Esophagus squamous epithelium (tissue), 5 donors: ENCODE data around the gene CFAP77. TPM values are rescaled to one million over a fixed set of nuclear protein-coding genes. Genes with fewer than 3 reads are reported as not detected.

Experiments used
- DNase-seq: peaks from one replicate; lab custom pipeline; 2025; lab: John Stamatoyannopoulos, UW
- H3K27ac ChIP-seq, 4 donors: fragments of 200-600 bp; sonication (generic); one replicate each; pipeline ENCODE4 v1.5.1; 2016 to 2019; ENCODE audit warnings: mild to moderate bottlenecking in 1 of 4
- H3K27me3 ChIP-seq, 4 donors: fragments of 200-600 bp; sonication (generic); 1 replicate in 3 of 4; 2 replicates in 1 of 4; pipeline versions ENCODE4 v1.5.1 to v1.6.0; 2017 to 2021; ENCODE audit warnings: antibody characterized with exemption in 1 of 4
- H3K36me3 ChIP-seq, 3 donors: fragments of 200-600 bp; sonication (generic); one replicate each; pipeline ENCODE4 v1.5.1; 2016 to 2019
- H3K4me1 ChIP-seq, 3 donors: fragments of 200-600 bp; sonication (generic); one replicate each; pipeline ENCODE4 v1.5.1; 2017 to 2019
- H3K4me3 ChIP-seq, 4 donors: fragments of 200-600 bp; sonication (generic); 1 replicate in 3 of 4; 2 replicates in 1 of 4; pipeline ENCODE4 v1.5.1; 2016 to 2019; ENCODE audit warnings: mild to moderate bottlenecking in 2 of 4, moderate library complexity in 1 of 4
- H3K9me3 ChIP-seq, 3 donors: fragments of 200-600 bp; sonication (generic); one replicate each; pipeline ENCODE4 v1.5.1; 2016 to 2019
- POLR2A ChIP-seq, 4 donors: fragments of 450-650 bp; IDR thresholded peaks; one replicate each; pipeline ENCODE4 v1.6.1; 2017; ENCODE audit warnings: antibody characterized with exemption in 4 of 4, mild to moderate bottlenecking in 4 of 4, moderate library complexity in 3 of 4
- WGBS, 2 donors: methylation state at CpG; one replicate each; pipeline ENCODE4 v1.1.5; 2018; 5-methylcytosine and 5-hydroxymethylcytosine counted together
- intact Hi-C: fragments of 100-400 bp; cut with DNase I; formaldehyde crosslinking; loops from one replicate; pipeline ENCODE4 v1.15.0; 2022
- total RNA-seq, 4 donors: library from RNA; depleted of rRNA; stranded (reverse); fragments of >200 nt; gene quantifications; one replicate each; pipeline ENCODE4 v1.1.0, GENCODE V29; 2016
- TF ChIP-seq, protein P1 (sequence below), 6 experiments: fragments of 450-650 bp in 4 of 6; fragments of 200-600 bp in 2 of 6; sonication (generic) in 2 of 6; IDR thresholded peaks; one replicate each; pipeline ENCODE4 v1.5.1; 2016 to 2019; ENCODE audit warnings: antibody characterized with exemption in 6 of 6, mild to moderate bottlenecking in 4 of 6, moderate library complexity in 4 of 6
- donor health status: DM: yes; HTN: yes; CAD: no.

CFAP77 gene
- total RNA-seq, 4 donors from 2014 or later: not detected

DNA sequence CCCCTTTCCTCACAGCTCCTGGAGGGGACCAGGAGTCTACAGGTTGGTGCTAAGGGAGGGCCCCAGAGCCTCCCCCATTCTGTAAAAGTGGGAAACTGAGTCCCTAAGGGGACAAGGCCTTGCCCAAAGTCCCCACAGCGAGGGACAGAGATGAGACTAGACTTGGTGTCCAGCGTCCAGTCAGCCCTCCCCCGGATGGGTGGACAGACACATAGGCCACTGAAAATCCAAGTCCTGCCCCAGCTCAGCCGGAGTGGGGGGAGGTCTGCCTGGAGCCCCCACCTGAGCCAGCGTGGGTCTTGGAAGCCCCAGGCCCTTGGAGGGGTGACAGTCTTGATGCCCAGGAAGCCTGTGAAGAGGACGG, 177.6 kb downstream of the CFAP77 start:
- no peak overlapping the region for H3K4me3 ChIP-seq
- H3K9me3 ChIP-seq: no peaks in the 10 kb centered on the region
- H3K27me3 ChIP-seq: peaks cover 50 to 100% (median 64%) of the 10 kb centered on the region in 4 donors
- intact Hi-C loops: no loop called here
- no peak for TF ChIP-seq POLR2A (IDR thresholded peaks at IDR 0.05)
- TF ChIP-seq, protein P1, sequence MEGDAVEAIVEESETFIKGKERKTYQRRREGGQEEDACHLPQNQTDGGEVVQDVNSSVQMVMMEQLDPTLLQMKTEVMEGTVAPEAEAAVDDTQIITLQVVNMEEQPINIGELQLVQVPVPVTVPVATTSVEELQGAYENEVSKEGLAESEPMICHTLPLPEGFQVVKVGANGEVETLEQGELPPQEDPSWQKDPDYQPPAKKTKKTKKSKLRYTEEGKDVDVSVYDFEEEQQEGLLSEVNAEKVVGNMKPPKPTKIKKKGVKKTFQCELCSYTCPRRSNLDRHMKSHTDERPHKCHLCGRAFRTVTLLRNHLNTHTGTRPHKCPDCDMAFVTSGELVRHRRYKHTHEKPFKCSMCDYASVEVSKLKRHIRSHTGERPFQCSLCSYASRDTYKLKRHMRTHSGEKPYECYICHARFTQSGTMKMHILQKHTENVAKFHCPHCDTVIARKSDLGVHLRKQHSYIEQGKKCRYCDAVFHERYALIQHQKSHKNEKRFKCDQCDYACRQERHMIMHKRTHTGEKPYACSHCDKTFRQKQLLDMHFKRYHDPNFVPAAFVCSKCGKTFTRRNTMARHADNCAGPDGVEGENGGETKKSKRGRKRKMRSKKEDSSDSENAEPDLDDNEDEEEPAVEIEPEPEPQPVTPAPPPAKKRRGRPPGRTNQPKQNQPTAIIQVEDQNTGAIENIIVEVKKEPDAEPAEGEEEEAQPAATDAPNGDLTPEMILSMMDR (IDR thresholded peaks at IDR 0.05): no peak
- DNase-seq: no peak
- no peak overlapping the region for H3K27ac ChIP-seq
- no peaks in the 10 kb centered on the region for H3K36me3 ChIP-seq
- H3K4me1 ChIP-seq: peaks cover 0 to 39% (median 13%) of the 10 kb centered on the region in 3 donors
- WGBS, 2 donors: 0 to 13% methylated on average over 2 to 4 of the region's 6 CpGs

DNA sequence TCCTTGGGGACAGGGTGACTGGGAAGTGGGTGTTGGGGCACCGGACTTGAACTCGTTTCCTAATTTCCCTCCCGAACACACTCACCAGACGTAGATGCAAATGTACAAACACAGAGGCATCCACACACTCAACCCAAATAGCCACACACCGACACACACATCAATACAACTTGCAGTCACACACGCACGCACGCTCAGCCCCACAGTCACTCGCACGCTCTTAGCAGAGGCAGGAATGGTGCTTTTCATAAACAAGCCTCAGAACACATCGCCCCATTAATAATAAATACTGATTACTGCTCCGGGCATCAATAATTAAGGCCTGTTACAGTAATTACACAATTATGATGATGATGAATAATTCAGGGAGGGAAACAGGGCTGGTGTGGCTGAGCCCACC, 178.1 kb downstream of the CFAP77 start:
- Histone ChIP-seq H3K27ac (no peak overlapping the region), H3K4me3 (no peak overlapping the region), H3K36me3 (peaks cover 0 to 2% (median 0%) of the 10 kb centered on the region in 3 donors), H3K4me1 (peaks cover 0 to 36% (median 13%) of the 10 kb centered on the region in 3 donors), H3K9me3 (no peaks in the 10 kb centered on the region), H3K27me3 (peaks cover 44 to 98% (median 62%) of the 10 kb centered on the region in 4 donors)
- 33 to 35% methylated on average over 11 to 12 of the region's 12 CpGs for WGBS, 2 donors
- TF ChIP-seq, protein P1 (IDR thresholded peaks at IDR 0.05): no peak
- intact Hi-C loops: no loop called here
- no peak for DNase-seq

DNA sequence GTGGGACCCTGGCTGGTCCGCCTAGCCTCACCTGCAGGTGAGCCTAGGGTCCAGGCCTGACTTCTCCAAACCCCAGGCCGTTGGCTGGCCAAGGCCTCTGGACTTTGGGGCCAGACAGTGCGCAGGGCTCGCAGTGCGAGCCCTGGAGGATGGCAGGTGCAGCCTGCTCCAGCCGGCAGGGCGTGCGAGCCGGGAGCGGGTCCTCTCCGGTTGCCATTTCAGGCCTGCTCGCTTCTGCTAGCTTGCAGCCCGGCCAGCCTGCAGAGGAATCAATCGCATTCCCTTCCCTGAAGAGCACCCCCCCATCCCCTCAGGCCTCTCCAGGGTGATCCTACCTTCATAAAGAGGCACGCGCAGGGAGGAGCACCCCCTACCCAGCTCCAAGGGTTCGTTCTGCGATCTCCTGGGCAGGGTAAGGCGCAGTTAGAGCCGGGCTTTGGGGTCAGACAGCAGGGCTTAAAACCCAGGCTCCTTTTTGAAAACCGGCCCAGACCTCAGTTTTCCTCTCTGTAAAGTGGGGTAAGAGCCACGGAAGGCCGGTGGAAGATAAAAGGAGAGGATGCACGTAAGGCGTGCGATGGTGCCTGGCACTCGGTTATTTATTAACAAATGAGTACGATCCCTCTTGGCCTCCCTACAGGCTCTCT, 178.6 kb downstream of the CFAP77 start:
- Histone ChIP-seq H3K27ac (no peak overlapping the region), H3K36me3 (peaks cover 0 to 7% (median 0%) of the 10 kb centered on the region in 3 donors), H3K9me3 (no peaks in the 10 kb centered on the region), H3K4me1 (peaks cover 0 to 36% (median 13%) of the 10 kb centered on the region in 3 donors), H3K27me3 (peaks cover 39 to 93% (median 59%) of the 10 kb centered on the region in 4 donors), H3K4me3 (no peak overlapping the region)
- no peak for DNase-seq
- intact Hi-C loops: no loop called here
- no peak for TF ChIP-seq POLR2A (IDR thresholded peaks at IDR 0.05)
- TF ChIP-seq, protein P1 (IDR thresholded peaks at IDR 0.05): no peak
- 0 to 8% methylated on average over 1 to 6 of the region's 28 CpGs for WGBS, 2 donors

DNA sequence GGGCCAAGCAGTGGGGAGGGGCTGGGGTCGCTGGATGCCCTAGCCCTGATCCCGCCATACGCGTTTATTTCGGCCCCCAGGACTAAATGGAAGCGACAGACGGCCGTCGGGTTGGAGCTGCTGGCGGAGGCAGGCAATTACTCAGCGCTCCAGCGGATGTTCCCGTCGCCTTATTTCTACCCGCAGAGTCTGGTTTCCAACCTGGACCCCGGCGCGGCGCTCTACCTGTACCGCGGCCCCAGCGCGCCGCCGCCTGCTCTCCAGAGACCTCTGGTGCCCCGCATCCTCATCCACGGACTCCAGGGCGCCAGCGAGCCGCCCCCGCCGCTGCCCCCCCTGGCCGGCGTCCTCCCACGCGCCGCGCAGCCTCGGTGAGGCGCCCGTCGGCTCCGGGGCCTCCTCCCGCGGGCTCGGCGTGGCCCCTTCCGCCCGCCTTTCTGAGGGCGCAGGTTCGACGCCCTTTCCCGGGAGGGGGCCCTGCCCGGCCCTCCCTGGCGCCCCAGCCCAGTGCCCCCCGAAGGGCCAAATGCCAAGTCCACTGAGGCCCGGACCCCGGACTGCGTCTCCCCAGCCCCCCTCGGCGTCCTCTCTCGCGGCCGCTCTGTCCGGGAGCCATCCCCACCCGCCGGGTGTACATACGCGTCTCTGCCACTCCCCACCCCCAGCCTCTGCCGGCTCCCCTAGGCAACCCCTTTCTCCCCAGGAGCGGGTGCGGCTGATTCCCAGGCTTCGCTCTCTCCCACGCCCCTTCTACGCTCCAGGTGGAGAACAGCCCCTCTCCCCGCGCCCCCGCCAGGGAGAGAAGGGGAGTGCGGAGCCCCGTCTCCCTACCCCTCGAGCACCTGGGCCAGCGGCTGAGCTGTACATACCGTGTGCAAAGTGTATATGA, 179.4 kb downstream of the CFAP77 start:
- H3K4me3 ChIP-seq: no peak overlapping the region
- TF ChIP-seq, protein P1 (IDR thresholded peaks at IDR 0.05): no peak
- TF ChIP-seq POLR2A (IDR thresholded peaks at IDR 0.05): no peak
- H3K36me3 ChIP-seq: peaks cover 0 to 15% (median 6%) of the 10 kb centered on the region in 3 donors
- H3K27me3 ChIP-seq: peaks cover 35 to 85% (median 53%) of the 10 kb centered on the region in 4 donors
- 12% methylated on average over 21 of the region's 83 CpGs; no CpG with 5 or more reads in 1 of the 2 donors for WGBS, 2 donors
- H3K27ac ChIP-seq: no peak overlapping the region
- no peaks in the 10 kb centered on the region for H3K9me3 ChIP-seq
- DNase-seq: no peak
- peaks cover 0 to 36% (median 13%) of the 10 kb centered on the region in 3 donors for H3K4me1 ChIP-seq
- intact Hi-C loops: no loop called here

DNA sequence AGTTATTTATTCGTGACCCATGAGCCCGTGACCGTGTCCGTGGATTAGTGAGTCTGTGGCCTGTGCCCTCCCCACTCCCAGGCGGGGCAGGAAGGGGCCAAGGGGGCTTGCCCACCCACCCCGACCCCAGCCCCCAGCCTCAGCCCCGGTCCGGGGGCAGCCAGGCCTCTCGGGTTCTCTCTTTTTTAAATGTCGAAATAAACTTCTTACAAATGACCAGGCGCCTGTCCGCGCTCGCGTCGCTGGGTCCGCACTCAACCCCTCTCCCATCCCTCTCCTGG, 180.0 kb downstream of the CFAP77 start:
- DNase-seq: no peak

More for the DNA sequence above, 180.0 kb downstream of the CFAP77 start:
- H3K36me3 ChIP-seq: peaks cover 0 to 21% (median 12%) of the 10 kb centered on the region in 3 donors
- H3K27ac ChIP-seq: no peak overlapping the region
- TF ChIP-seq, protein P1 (IDR thresholded peaks at IDR 0.05): no peak
- no peak for TF ChIP-seq POLR2A (IDR thresholded peaks at IDR 0.05)
- peaks cover 0 to 36% (median 13%) of the 10 kb centered on the region in 3 donors for H3K4me1 ChIP-seq
- no peaks in the 10 kb centered on the region for H3K9me3 ChIP-seq
- intact Hi-C loops: no loop called here
- H3K4me3 ChIP-seq: no peak overlapping the region
- H3K27me3 ChIP-seq: peaks cover 29 to 80% (median 47%) of the 10 kb centered on the region in 4 donors
- WGBS, 2 donors: 8 to 15% methylated on average over 7 to 11 of the region's 17 CpGs
